SK-N-DZ (cell line): ENCODE measurements around the gene NEDD9.

ENCODE experiments used
- DNase-seq: peaks from one replicate; pipeline ENCODE4 v3.0.0-alpha.2; 2015; ENCODE audit warnings: low spot score

The NEDD9 gene

GRCh38 chr6:11218538-11219399 lies 13.7 kb downstream of the NEDD9 start:
- no peak for DNase-seq

GRCh38 chr6:11218102-11218442 lies 14.4 kb downstream of the NEDD9 start:
- DNase-seq, result no peak

- no peak for DNase-seq
Observed at GRCh38 chr6:11217360-11218101, 14.9 kb downstream of the NEDD9 start.

GRCh38 chr6:11215773-11216172 lies 16.7 kb downstream of the NEDD9 start:
- DNase-seq, result no peak

GRCh38 chr6:11214901-11215300 lies 17.6 kb downstream of the NEDD9 start:
- no peak for DNase-seq

- no peak for DNase-seq
Observed at GRCh38 chr6:11214084-11214833, 18.2 kb downstream of the NEDD9 start.

- no peak for DNase-seq
Observed at GRCh38 chr6:11213422-11214021, 18.9 kb downstream of the NEDD9 start.

- DNase-seq, result no peak
Observed at GRCh38 chr6:11212664-11213063, 19.8 kb downstream of the NEDD9 start.

GRCh38 chr6:11211254-11211653 lies 21.2 kb downstream of the NEDD9 start:
- no peak for DNase-seq

- no peak for DNase-seq
Observed at GRCh38 chr6:11210386-11211138, 21.9 kb downstream of the NEDD9 start.

- DNase-seq, result no peak
Observed at GRCh38 chr6:11209906-11210305, 22.6 kb downstream of the NEDD9 start.

GRCh38 chr6:11209369-11209768 lies 23.1 kb downstream of the NEDD9 start:
- DNase-seq, result no peak

GRCh38 chr6:11208854-11209253 lies 23.6 kb downstream of the NEDD9 start:
- DNase-seq, result no peak

- no peak for DNase-seq
Observed at GRCh38 chr6:11208267-11208666, 24.2 kb downstream of the NEDD9 start.

- DNase-seq, result no peak
Observed at GRCh38 chr6:11207199-11207968, 25.1 kb downstream of the NEDD9 start.

- DNase-seq, result no peak
Observed at GRCh38 chr6:11206576-11206975, 25.9 kb downstream of the NEDD9 start.

GRCh38 chr6:11204794-11205366 lies 27.6 kb downstream of the NEDD9 start:
- DNase-seq, result no peak

GRCh38 chr6:11204005-11204399 lies 28.5 kb downstream of the NEDD9 start:
- no peak for DNase-seq

GRCh38 chr6:11203306-11204004 lies 29.0 kb downstream of the NEDD9 start:
- no peak for DNase-seq
